Neural progenitor cell (in vitro differentiated cells): ENCODE measurements around the gene PDIA6. TPM values are rescaled to one million over a fixed set of nuclear protein-coding genes. Genes with fewer than 3 reads are reported as not detected.

Source experiments
- DNase-seq: peaks from one replicate; pipeline ENCODE4 v3.0.0-alpha.2; 2016; ENCODE audit warnings: low spot score
- H2AFZ ChIP-seq: fragments of 200-600 bp; sonication (generic); replicated peaks from 2 replicates; pipeline ENCODE4 v1.6.1; 2016; ENCODE audit warnings: antibody characterized with exemption
- H3F3A ChIP-seq: fragments of 200-600 bp; sonication (generic); 2 replicates; pipeline ENCODE4 v1.6.1; 2016; ENCODE audit warnings: antibody characterized with exemption, low read depth
- H3K27ac ChIP-seq: fragments of 200-600 bp; sonication (generic); 2 replicates; pipeline ENCODE4 v1.5.1; 2016; ENCODE audit warnings: mild to moderate bottlenecking
- H3K27me3 ChIP-seq: fragments of 200-600 bp; sonication (generic); 2 replicates; pipeline ENCODE4 v1.6.1; 2016; ENCODE audit warnings: mild to moderate bottlenecking, moderate library complexity
- H3K36me3 ChIP-seq: fragments of 200-600 bp; sonication (generic); 2 replicates; pipeline ENCODE4 v1.5.1; 2016
- H3K4me1 ChIP-seq: fragments of 200-600 bp; sonication (generic); 2 replicates; pipeline ENCODE4 v1.6.1; 2016; ENCODE audit warnings: mixed run types
- H3K4me2 ChIP-seq: fragments of 200-600 bp; sonication (generic); 2 replicates; pipeline ENCODE4 v1.6.1; 2016
- H3K4me3 ChIP-seq: fragments of 200-600 bp; sonication (generic); 2 replicates; pipeline ENCODE4 v1.5.1; 2016
- H3K79me2 ChIP-seq: fragments of 200-600 bp; sonication (generic); 2 replicates; pipeline ENCODE4 v1.6.1; 2016; ENCODE audit warnings: low read depth
- H3K9ac ChIP-seq: fragments of 200-600 bp; sonication (generic); 2 replicates; pipeline ENCODE4 v1.6.1; 2016
- H3K9me3 ChIP-seq: fragments of 200-600 bp; sonication (generic); 2 replicates; pipeline ENCODE4 v1.5.1; 2016; ENCODE audit warnings: low read depth
- H4K20me1 ChIP-seq: fragments of 200-600 bp; sonication (generic); 2 replicates; pipeline ENCODE4 v1.6.1; 2016; ENCODE audit warnings: low read depth
- H3K27ac Mint-ChIP-seq: 3 replicates; pipeline ENCODE4 v1.8.0; 2021; ENCODE audit warnings: mixed read lengths
- H3K27me3 Mint-ChIP-seq: 2 replicates; pipeline ENCODE4 v1.8.0; 2022; ENCODE audit warnings: low read depth, mild to moderate bottlenecking, inconsistent platforms, moderate library complexity, mixed read lengths; ENCODE audit not compliant: insufficient read depth
- H3K36me3 Mint-ChIP-seq: 3 replicates; pipeline ENCODE4 v1.8.0; 2021; ENCODE audit warnings: mixed read lengths
- H3K4me1 Mint-ChIP-seq: 3 replicates; pipeline ENCODE4 v1.8.0; 2021; ENCODE audit warnings: mixed read lengths
- H3K4me3 Mint-ChIP-seq: 3 replicates; pipeline ENCODE4 v1.8.0; 2021; ENCODE audit warnings: mild to moderate bottlenecking, moderate library complexity, mixed read lengths
- H3K9me3 Mint-ChIP-seq: 3 replicates; pipeline ENCODE4 v1.8.0; 2020; ENCODE audit warnings: mixed read lengths
- EZH2 ChIP-seq: fragments of 200-600 bp; sonication (generic); IDR thresholded peaks from 2 replicates; pipeline ENCODE4 v1.6.1; 2017; ENCODE audit warnings: antibody characterized with exemption, mild to moderate bottlenecking, moderate library complexity
- EZH2phosphoT487 ChIP-seq: fragments of 200-600 bp; sonication (generic); IDR thresholded peaks from 2 replicates; pipeline ENCODE4 v1.6.1; 2017; ENCODE audit warnings: antibody characterized with exemption
- total RNA-seq: library from RNA; depleted of rRNA; stranded (reverse); fragments of >200 nt; gene quantifications from 2 replicates; pipeline ENCODE4 v1.2.3, GENCODE V29; 2015; ENCODE audit warnings: low replicate concordance
- TF ChIP-seq, protein P1 (sequence below): fragments of 200-600 bp; sonication (generic); IDR thresholded peaks from 2 replicates; pipeline ENCODE4 v1.5.1; 2017; ENCODE audit warnings: antibody characterized with exemption, mild to moderate bottlenecking

PDIA6 gene
- total RNA-seq, 1 donor from 2014 or later = 381 TPM

DNA sequence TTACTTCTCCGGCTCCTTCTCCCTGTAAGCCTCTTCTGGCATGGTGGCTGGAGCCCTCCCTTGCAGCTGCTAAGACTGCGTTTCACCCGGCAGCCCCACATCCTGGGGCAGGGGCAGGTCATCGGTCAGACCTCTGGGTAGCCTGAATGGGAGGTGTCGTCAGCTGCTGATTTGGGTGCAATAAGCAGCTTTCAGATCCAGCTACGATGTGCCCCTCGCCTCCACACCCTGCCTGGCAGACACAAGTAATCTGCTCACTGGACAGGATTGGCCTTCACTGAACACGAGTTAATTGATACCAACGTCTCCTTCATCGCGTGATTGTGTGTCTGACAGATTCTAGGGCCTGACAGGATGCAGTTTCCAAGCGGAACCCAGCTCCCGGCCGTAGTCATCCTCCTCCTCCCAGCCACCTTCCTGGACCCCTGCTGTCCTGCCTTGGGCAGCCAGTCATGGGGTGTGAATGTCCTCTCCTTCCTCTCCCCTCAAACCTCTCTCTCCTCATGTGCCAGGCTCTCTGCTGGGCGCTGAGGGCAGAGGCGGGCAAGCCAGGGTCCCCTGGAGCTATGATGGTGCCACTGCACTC lies 18.9 kb upstream of the PDIA6 start:
- no peaks in the 10 kb centered on the region for H3F3A ChIP-seq
- no peaks in the 10 kb centered on the region for H4K20me1 ChIP-seq
- H3K4me2 ChIP-seq = no peak overlapping the region
- peaks cover 29% of the 10 kb centered on the region for H3K27me3 Mint-ChIP-seq
- H3K4me1 Mint-ChIP-seq = peaks cover 22% of the 10 kb centered on the region
- no peaks in the 10 kb centered on the region for H3K36me3 Mint-ChIP-seq
- no peak overlapping the region for H3K4me3 Mint-ChIP-seq
- no peak for DNase-seq
- no peaks in the 10 kb centered on the region for H3K36me3 ChIP-seq
- no peaks in the 10 kb centered on the region for H3K79me2 ChIP-seq
- peak overlapping the region; percentile 85 for H3K27ac Mint-ChIP-seq
- H3K9me3 ChIP-seq = no peaks in the 10 kb centered on the region
- H3K4me1 ChIP-seq = no peaks in the 10 kb centered on the region
- no peak overlapping the region for H3K9ac ChIP-seq
- peaks cover 38% of the 10 kb centered on the region for H3K27me3 ChIP-seq
- H3K4me3 ChIP-seq = no peak overlapping the region
- no peaks in the 10 kb centered on the region for H3K9me3 Mint-ChIP-seq
- no peak overlapping the region for H3K27ac ChIP-seq
- no peak overlapping the region for H2AFZ ChIP-seq
- TF ChIP-seq, protein P1, sequence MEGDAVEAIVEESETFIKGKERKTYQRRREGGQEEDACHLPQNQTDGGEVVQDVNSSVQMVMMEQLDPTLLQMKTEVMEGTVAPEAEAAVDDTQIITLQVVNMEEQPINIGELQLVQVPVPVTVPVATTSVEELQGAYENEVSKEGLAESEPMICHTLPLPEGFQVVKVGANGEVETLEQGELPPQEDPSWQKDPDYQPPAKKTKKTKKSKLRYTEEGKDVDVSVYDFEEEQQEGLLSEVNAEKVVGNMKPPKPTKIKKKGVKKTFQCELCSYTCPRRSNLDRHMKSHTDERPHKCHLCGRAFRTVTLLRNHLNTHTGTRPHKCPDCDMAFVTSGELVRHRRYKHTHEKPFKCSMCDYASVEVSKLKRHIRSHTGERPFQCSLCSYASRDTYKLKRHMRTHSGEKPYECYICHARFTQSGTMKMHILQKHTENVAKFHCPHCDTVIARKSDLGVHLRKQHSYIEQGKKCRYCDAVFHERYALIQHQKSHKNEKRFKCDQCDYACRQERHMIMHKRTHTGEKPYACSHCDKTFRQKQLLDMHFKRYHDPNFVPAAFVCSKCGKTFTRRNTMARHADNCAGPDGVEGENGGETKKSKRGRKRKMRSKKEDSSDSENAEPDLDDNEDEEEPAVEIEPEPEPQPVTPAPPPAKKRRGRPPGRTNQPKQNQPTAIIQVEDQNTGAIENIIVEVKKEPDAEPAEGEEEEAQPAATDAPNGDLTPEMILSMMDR = no peak
- TF ChIP-seq EZH2phosphoT487 = no peak

DNA sequence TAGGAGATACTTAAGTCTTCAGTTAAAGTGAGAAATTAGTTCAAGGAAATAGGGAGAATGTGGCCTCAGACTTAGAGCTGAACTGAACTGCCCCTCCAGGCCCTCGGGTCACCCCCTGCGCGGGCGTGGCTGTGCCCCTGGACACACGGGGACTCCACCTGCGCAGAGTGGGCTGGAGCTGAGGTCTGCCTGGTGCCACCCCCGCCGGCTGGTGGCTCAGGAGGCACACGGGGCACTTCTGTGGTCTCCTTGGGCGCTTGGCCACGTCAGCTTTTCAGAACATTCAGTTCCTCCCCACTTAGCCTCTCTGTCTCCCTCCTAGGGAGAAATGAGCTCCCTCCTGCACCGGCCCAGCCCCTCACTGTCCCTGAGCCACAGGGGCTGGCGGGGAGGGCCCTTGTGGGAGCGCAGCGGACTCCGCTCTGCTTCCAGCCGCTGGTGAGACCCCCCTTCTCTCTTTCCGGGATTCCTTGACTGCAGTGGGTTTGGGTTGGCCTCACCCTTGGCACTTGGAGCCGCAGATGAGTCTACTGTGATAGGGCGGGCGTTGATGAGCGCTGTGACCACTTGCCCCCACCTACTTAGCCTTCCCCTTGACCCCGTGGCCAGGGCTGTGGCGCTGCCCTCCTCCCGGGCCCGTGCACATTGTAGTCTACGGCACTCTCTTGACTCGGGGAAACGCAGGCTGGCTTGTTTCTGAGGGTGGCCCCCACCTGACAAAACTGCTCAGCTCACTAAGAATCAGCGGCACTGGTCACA lies 18.2 kb upstream of the PDIA6 start:
- Histone ChIP-seq H4K20me1 (no peaks in the 10 kb centered on the region), H3K4me3 (no peak overlapping the region), H3K9me3 (no peaks in the 10 kb centered on the region), H3F3A (no peaks in the 10 kb centered on the region), H2AFZ (no peak overlapping the region), H3K27me3 (peaks cover 35% of the 10 kb centered on the region), H3K36me3 (no peaks in the 10 kb centered on the region), H3K27ac (no peak overlapping the region), H3K9ac (no peak overlapping the region), H3K4me2 (no peak overlapping the region), H3K79me2 (no peaks in the 10 kb centered on the region), H3K4me1 (no peaks in the 10 kb centered on the region)
- TF ChIP-seq EZH2phosphoT487 (no peak), EZH2 (no peak)
- TF ChIP-seq, protein P1 = no peak
- no peak for DNase-seq
- Mint-ChIP-seq H3K27me3 (peaks cover 28% of the 10 kb centered on the region), H3K9me3 (no peaks in the 10 kb centered on the region), H3K4me1 (peaks cover 20% of the 10 kb centered on the region), H3K4me3 (no peak overlapping the region), H3K27ac (no peak overlapping the region), H3K36me3 (no peaks in the 10 kb centered on the region)

DNA sequence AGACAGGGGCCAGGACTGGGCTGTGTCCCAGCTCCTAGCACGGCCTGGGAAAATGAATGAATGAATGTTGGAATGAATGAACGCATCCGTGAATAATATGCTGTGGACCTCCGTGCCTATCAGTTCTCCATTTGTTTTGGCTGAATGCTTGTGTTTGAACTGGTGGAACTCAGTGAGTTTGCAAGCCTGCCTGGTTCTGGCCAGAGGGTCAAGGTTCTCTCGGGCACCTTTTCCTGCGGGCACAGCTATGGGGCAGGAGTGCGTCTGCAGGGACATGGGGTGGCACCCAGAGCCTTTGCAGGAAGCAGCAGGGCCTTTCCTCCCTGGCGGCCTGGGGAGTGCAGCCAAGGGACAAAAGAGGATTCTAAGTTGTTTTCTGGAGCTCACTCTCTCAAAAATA lies 17.6 kb upstream of the PDIA6 start:
- Histone ChIP-seq H4K20me1 (no peaks in the 10 kb centered on the region), H2AFZ (no peak overlapping the region), H3K9me3 (no peaks in the 10 kb centered on the region), H3K27ac (no peak overlapping the region), H3K36me3 (no peaks in the 10 kb centered on the region), H3K79me2 (no peaks in the 10 kb centered on the region), H3K9ac (no peak overlapping the region), H3F3A (no peaks in the 10 kb centered on the region), H3K4me3 (no peak overlapping the region), H3K4me2 (no peak overlapping the region), H3K4me1 (no peaks in the 10 kb centered on the region), H3K27me3 (peaks cover 35% of the 10 kb centered on the region)
- Mint-ChIP-seq H3K4me1 (peaks cover 20% of the 10 kb centered on the region), H3K27ac (no peak overlapping the region), H3K9me3 (no peaks in the 10 kb centered on the region), H3K27me3 (peaks cover 28% of the 10 kb centered on the region), H3K36me3 (no peaks in the 10 kb centered on the region), H3K4me3 (no peak overlapping the region)
- TF ChIP-seq EZH2 (no peak), EZH2phosphoT487 (no peak)
- TF ChIP-seq, protein P1 = no peak
- DNase-seq = no peak
